GM11168 (cell line): Measurements from ENCODE around the gene MEX3D.
"Not testable (repeated sequence)": the region's sequence is repeated elsewhere in the genome, so short reads cannot be mapped to it uniquely, and the experiment has no call there.

Experiments
- in situ Hi-C: fragments of 300-500 bp; cut with MboI; formaldehyde crosslinking; loops from one replicate; pipeline ENCODE4 v1.12.0; 2022; ENCODE audit warnings: low sequenced_read_pairs; ENCODE audit not compliant: unreplicated experiment

The MEX3D gene

GRCh38 chr19:1551068-1552040 is 16.8 kb downstream of the MEX3D start:
- in situ Hi-C loops: no loop called here

- in situ Hi-C loops: loop anchor here (10.0 kb wide), 1 partner anchor 225 kb away; no protein-coding TSS in a partner anchor
Measured at GRCh38 chr19:1549332-1549945, 18.7 kb downstream of the MEX3D start.

GRCh38 chr19:1540365-1540925 is 27.7 kb downstream of the MEX3D start:
- in situ Hi-C loops: loop anchor here (10.0 kb wide), 1 partner anchor 234 kb away; no protein-coding TSS in a partner anchor

DNA sequence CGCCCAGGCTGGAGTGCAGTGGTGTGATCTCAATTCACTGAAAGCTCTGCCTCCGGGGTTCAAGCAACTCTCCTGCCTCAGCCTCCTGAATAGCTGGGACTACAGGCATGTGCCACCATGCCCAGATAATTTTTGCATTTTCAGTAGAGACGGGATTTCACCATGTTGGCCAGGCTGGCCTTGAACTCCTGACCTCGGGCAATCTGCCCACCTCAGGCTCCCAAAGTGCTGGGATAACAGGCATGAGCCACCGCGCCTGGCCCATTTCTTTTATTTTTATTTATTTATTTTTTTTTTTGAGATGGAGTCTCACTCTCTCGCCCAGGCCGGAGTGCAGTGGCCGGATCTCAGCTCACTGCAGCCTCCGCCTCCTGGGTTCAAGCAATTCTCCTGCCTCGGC is 28.4 kb downstream of the MEX3D start:
- in situ Hi-C loops: loop anchor here (10.0 kb wide), 1 partner anchor 235 kb away; no protein-coding TSS in a partner anchor

- in situ Hi-C loops: no loop called here
Measured at GRCh38 chr19:1538978-1539377, 29.1 kb downstream of the MEX3D start.

- in situ Hi-C loops: not testable (repeated sequence)
Measured at GRCh38 chr19:1535699-1536098, 32.4 kb downstream of the MEX3D start.

GRCh38 chr19:1534972-1535371 is 33.2 kb downstream of the MEX3D start:
- in situ Hi-C loops: no loop called here

- in situ Hi-C loops: no loop called here
Measured at GRCh38 chr19:1533510-1534150, 34.5 kb downstream of the MEX3D start.

DNA sequence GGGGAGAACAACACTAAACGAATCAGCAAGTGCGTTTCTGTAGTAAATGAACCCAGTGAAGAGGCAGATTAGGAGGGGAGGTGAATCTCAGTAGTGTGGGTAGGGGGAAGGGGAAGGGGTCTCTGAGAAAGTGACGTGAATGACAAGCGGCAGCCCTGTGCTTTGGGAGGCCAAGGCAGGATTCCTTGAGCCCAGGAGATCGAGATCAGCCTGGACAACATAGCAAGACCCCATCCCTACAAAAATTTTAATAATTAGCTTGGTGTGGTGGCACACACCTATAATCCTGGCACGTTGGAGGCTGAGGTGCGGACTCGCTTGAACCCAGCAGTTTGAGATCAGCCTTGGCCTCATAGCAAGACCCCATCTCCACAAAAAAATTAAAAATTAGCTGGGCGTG is 36.1 kb downstream of the MEX3D start:
- in situ Hi-C loops: no loop called here

DNA sequence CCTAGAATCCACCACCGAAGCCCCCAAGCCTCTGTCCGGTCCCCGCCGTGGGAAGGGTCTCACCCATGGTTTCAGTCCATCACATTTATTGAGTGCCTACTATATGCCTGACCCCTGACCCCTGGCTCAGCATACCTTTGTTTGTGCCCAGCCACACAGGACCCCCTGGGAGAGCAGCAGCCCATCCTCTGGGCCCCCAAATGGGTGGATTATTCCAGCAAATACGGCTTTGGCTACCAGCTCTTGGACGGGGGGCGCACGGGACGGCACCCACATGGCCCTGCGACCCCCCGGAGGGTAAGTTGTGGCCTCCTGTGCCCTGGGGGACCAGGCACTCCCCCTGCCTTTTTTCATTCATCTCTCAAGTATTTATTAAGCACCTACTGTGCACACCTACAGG is 36.5 kb downstream of the MEX3D start:
- in situ Hi-C loops: no loop called here

DNA sequence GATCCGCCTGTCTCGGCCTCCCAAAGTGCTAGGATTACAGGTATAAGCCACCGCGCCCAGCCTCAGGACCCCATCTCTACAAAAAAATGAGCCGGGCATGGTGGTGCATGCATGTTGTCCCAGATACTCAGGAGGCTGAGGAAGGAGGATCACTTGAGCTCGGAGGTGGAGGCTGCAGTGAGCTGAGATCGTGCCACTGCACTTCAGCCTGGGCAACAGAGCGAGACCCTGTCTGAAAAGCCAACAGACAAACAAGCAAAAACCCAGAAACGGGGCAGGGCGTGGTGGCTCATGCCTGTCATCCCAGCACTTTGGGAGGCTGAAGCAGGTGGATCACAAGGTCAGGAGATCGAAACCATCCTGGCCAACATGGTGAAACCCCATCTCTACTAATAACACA is 37.3 kb downstream of the MEX3D start:
- in situ Hi-C loops: not testable (repeated sequence)

GRCh38 chr19:1529430-1529816 is 38.7 kb downstream of the MEX3D start:
- in situ Hi-C loops: no loop called here

GRCh38 chr19:1528596-1529429 is 39.3 kb downstream of the MEX3D start:
- in situ Hi-C loops: no loop called here

- in situ Hi-C loops: no loop called here
Measured at GRCh38 chr19:1527650-1528309, 40.3 kb downstream of the MEX3D start.

DNA sequence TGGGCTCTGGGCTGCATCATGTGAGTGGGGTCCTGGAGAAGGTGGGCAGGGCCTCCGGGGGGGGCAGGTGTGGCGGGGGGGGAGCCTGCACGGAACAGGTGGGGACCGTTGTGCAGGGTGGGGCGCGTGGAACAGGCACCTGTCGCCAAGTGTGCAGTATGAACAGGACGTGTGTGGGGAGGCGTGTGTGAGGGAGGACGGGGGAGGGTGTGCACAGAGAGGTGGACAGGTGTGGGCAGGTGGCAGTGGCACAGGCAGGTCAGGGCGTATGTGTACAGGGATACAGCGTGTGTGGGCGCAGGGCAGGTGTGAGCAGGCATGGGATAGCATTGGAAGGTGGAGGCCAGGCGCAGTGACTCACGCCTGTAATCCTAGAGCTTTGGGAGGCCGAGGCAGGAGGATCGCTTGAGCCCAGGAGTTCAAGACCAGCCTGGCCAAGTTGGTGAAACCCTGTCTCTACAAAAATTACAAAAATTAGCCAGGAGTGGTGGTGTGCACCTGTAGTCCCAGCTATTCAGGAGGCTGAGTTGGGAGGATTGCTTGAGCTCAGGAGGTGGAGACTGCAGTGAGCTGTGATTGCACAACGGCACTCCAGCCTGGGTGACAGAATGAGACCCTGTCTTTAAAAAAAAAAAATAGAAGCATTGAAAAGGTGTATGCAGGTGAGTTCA is 41.0 kb downstream of the MEX3D start:
- in situ Hi-C loops: no loop called here

- in situ Hi-C loops: no loop called here
Measured at GRCh38 chr19:1526066-1526778, 41.9 kb downstream of the MEX3D start.

DNA sequence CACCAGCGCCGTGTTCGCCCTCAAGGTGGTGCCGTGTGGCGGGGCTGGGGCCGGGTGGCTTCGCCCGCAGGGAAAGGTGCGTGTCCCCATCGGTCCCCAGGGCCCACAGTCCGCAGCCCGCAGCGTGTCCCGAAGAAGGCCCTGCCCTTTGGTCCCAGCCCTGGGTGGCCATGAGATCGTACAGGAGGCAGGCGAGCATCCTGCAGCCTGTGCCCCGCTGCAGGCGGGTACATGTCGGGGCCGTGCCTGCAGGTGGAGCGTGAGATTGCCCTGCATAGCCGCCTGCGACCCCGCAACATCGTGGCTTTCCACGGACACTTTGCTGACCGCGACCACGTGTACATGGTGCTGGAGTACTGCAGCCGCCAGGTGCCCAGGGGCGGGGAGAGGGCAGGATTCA is 42.8 kb downstream of the MEX3D start:
- in situ Hi-C loops: no loop called here

DNA sequence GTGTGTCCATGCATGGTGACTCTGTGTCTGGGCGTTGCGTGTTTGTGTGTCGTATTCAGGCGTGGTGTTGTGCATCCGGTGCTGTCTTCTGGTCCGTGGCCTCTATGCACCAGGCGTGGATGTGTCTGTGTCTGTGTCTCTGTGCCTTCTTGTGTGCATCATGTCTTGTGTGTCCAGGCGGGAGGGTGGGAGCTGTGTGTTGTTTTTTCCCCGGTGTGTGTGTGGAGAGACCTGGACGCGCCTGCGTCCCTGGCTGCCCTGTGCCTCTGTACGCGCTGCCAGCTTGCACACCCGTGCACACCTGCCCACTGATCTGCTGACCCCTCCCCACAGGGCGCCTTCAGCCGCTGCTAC is 43.2 kb downstream of the MEX3D start:
- in situ Hi-C loops: no loop called here
